Cerebellar nuclear complex (tissue), 1 donor: ENCODE data around the gene BUD31.

Experiments used
- DNase-seq, 2 experiments: peaks; one replicate each; lab custom pipeline; 2025; lab: John Stamatoyannopoulos, UW

The BUD31 gene

GRCh38 chr7:99433158-99433557, 24.4 kb downstream of the BUD31 start:
- no peak for DNase-seq

DNA sequence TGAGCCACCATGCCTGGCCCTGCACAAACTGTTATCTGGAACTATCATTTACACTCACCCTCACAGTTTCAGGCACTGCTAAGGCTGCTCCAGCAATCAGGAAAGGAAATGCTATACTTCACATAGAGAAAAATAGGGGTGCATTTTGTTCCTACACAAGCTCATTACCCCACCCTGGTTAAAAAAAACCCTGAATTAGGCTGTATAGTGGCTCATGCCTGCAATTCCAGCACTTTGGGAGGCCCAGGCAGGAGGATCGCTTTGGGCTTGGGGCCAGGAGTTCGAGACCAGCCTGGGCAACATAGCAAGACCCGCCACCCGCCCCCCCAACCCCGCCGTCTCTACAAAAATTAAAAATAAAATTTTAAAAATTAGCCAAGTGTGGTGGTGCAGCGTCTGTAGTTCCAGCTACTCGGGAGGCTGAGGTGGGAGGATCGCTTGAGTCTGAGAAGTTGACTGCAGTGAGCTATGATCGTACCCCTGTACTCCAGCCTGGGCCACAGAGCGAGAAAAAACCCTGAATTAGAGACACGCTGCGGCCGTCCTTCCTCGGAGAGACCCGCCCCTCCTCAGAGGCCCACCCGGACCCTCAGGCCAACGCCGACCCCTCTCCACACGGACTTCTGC, 29.3 kb downstream of the BUD31 start:
- DNase-seq, result no peak

DNA sequence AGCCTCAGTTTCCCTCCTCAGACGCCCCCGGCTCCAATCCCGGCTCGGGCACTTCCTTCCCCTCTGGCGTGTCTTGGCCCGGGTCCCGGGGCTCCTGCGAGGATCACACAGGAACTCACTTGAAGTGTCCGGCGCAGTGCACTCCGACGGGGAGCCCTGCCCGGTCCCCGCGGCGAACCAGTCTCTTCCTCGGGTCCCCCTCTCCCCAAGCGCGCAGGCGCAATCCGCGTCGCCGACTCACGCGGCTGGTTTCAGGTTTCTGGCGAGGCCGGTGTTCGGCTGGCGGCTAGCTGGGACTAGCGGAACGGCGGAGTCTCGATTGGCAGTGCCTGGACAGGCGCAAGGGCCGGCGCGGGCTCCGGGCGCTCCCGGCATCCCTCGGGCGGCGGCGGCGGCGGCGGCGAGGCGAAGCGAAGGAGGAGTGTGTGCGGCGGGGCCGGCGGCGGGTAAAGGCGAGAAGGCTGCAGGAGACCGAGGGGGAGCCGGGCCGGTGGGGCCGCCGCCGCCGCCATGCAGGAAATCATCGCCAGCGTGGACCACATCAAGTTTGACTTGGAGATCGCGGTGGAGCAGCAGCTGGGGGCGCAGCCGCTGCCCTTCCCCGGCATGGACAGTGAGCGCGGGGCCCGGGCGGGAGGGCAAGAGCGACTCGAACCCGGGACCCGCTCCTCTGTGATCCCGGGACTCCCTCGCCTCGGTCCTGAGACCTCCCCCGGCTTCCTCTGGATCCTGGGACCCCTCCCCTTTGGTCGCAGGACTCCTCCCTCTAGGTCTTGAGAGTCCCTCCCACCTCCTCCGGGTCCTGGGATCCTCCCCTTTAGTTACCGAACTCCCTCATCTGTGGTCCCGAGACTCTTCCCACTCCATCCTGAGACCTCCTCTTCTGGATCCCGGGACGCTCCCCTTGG, 30.1 kb downstream of the BUD31 start, which contains the start of the genes CPSF4 and PTCD1:
Gene CPSF4 (plus strand): TSS at position 371 of the 908 bp plus-strand sequence. CDS start 140 bp downstream, at position 511.
Gene PTCD1 (minus strand): TSS at position 226 of the 908 bp plus-strand sequence. CDS start 3,556 bp downstream, outside the sequence.
- DNase-seq, result peak; percentile 55 to 77

GRCh38 chr7:99440195-99440594, 31.4 kb downstream of the BUD31 start:
- no peak for DNase-seq

DNA sequence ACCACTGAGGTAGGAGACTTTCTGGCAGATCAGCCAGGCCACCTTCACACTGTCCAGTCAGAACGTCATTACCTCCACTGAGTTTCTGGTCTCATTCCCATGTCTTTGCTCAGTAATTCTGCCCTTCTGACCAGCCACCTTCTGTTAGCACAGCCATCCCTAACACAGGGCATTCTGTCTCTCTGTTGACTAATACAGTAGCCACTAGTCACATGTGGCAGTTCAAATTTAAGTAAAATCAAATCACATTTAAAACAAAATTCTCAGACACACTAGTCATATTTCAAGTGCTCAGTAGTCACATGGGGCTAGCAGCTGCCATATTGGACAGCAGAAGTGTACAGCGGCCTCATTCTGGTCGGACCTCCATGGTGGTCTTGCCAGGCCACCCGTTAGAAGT, 37.3 kb downstream of the BUD31 start:
- no peak for DNase-seq

GRCh38 chr7:99447943-99448342, 39.2 kb downstream of the BUD31 start:
- DNase-seq, result no peak

- no peak for DNase-seq
Observed at GRCh38 chr7:99448855-99449254, 40.1 kb downstream of the BUD31 start.

DNA sequence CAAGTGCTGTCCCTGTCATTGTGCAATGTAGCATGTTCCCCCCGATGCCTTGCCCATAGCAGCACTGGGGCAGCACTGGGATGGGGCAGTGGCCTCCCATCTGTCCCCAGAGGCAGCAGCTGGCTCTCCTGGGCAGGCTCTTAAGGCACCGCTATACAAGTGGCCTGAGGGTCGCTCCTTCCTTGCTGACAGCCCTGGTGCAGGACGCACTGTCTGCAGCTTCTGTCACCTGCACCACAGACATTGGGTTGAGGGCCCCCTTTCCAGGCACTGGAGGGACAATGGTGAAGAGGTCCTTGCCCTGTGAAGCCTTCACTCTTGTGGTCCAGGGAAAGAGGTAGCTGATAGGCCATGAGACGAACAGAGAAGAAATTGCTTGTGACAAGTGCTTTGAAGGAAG, 40.6 kb downstream of the BUD31 start:
- no peak for DNase-seq

DNA sequence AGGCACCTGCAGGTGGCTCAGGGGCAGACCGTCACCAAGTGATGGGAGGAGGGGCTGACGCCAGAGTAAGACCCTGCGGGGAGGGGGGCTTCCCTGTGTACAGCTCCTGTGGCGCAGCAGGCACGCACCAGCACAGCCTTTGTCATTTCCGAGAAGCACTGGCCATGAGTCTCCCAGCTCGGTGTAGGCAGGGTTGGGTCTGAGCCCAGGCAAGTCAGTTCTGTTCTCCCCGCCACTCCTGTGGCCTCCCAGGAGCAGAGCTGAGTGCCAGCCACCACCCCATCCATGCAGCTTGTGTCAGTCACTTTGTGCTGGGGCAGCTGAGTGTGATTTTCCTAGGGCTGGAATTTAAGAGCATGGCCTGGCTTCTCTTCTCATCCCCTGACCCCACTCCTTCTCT, 43.2 kb downstream of the BUD31 start:
- DNase-seq, result no peak

DNA sequence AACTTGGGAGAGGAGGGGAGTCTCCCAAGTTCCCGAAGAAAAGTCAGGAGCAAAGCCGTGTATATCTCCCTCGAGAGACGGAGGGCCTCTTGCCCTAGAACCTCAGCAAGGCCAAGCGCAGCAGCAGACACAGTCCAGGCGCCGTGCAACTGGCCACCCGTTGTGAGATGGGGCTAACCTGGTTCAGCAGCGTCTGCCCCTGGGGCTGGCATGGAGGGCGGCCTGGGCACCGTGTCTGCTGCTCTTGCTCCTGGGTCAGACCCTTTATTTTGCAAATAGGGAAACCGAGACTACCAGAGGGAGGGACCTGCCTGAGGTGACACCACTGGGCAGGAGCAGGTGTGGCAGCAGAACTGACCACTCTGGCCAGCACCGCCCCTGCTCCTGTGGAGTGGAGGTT, 43.8 kb downstream of the BUD31 start:
- DNase-seq, result no peak

DNA sequence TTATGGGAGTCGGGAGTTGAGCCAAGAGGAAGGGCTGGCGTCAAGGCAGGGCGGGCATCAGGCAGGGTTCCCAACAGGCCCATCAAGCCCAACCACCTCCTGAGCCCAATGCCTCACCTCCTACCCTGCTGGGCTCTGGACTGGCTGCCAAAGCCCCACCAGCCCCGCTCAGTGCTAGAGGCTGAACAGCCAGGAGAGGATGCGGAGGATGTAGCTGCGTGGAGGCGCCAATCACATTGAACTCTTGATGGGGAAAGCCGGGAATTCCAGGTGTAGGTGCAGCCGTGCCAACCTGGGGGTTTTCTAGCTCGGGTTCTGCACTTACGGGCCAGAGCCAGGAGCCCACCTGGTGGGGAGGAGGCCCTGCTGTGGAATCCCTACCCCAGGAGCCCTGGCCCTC, 44.3 kb downstream of the BUD31 start:
- DNase-seq, result no peak

GRCh38 chr7:99455874-99456273, 47.1 kb downstream of the BUD31 start:
- no peak for DNase-seq

DNA sequence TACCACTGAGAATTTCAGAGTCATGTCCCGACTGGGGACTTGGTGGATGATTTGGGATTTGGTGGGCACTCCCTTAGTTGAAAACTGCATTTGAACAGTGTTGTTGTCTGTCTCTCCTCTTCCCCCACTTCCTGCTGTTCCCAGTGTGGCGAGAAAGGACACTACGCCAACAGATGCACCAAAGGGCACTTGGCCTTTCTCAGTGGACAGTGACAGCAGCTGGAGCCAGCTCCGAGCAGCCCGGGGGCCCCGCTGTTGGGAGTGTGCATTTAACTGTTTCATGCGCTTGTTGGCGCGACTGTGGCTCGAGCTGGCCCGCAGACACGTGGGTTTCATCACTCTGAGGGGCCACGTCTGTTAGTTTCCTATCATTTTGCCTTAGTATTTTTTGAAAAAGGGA, 47.5 kb downstream of the BUD31 start:
- no peak for DNase-seq

DNA sequence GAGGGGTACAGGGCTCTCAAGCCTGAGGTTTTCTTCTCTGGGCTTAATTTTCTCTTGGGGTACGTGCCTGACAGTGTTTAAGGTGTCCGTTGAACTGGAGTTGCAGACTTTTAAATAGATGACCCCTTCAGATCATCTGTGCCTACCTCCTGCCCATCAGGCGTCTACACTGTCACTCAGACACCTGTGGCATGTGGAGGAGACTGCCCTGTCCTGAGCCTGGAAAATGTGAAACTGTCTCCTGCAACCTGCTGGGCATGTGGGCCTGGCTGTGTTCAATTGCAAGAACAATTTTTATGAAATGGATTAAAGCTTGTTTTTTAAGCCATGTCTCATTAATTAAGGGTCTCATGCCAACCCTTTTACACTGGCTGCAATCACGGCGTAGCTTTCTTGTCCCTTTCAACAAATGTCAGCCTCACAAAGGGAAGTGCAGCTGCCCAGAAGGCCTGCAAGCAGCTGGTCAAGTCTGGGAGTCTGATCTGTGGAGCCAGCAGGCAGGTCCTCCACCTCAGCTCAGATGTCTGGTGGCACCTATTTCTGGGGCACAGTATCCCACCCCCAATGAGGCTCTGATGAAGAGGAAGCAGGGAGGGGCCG, 48.4 kb downstream of the BUD31 start:
- no peak for DNase-seq

DNA sequence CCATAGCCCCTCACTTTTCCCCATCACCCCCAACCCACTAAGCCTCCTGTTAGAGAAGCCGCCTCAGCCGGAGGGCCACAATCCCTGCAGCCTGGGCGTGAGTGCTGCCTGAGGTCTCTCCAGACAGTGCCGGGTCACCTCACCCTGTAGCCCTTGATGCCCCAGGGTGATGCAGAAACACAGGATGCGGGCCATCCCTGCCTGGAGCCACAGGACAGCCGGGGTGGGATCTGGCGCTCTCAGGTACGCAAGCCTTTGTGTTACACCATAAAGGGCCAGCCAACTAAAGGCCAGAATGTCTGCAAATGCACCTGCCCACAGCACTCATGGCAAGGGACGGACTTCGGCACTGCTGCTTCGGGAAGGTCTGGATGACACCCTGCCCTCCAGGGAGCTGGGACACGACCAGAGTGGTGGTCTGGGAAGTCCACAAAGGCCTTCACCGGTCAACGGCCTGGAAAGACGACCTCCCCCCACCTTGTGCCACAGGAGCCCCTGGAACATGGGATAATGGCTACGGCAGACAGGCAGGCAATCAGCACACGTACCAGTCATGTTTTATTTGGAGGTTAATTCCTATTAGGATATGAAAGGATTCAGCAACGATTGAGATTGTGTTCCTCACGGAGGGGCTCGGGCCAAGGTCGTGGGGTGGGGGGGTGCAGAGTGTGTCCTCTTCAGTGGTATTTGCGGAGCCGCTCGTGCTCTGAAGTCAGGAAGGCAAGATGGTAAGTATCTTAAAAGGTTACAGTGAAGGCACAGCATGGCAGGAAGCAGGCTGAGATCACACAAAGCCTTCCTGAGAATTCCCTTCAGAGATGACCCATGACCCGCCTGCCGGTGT, 49.1 kb downstream of the BUD31 start:
- DNase-seq, result no peak

DNA sequence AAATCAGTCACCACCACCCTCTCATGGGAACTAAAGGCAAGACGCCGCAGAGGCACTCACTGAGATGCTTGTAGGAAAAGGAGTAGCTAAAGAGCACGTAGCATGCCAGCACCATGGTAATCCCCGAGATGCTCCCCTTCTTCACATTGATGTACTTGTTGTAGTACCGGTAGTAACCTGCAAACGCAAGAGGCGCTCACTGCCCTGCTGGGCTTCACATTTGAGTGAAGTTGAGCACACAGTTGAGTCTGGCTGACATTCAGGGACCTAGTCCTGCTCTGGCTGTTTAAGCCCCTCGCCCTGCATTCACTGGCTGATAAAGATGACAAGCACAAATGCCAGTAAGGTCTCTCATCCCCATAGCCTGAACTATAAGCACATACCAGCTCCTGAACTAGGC, 50.3 kb downstream of the BUD31 start:
- DNase-seq, result no peak

DNA sequence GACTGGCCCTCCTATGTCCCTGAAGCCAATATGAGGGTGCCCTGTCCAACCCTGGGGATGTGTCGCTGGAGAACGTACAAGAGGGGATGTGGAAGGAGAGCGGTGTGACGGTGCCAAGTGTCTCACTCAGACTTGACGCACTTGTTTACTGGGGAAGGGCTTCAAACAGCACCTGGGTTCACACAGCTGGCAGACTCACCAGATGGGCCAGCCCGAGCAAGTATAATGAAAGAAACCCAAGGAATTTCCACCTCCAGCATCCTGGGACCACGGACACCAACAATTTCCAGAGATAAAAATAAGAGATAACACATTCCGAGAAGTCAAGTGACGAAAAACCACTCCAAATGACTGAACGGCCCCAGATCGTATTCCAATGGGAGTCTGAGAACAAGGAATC, 51.9 kb downstream of the BUD31 start:
- no peak for DNase-seq

DNA sequence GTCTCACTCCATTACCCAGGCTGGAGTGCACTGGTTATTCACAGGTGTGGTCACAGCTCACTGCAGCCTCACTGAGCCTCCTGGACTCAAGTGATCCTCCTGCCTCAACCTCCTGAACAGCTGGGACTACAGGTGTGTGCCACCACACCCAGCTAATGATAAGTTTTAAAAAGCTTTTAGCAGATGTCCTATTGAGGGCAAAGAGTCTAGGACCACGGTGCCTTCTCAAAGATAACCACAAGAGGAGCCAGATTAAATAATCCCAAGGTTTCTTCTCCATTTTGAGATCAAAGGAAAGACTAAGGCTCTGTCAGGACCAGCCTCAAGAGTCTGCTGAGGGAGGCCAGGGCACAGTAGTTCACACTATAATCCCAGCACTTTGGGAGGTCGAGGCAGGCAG, 52.5 kb downstream of the BUD31 start:
- DNase-seq, result no peak

- no peak for DNase-seq
Observed at GRCh38 chr7:99465421-99465768, 56.6 kb downstream of the BUD31 start.

DNA sequence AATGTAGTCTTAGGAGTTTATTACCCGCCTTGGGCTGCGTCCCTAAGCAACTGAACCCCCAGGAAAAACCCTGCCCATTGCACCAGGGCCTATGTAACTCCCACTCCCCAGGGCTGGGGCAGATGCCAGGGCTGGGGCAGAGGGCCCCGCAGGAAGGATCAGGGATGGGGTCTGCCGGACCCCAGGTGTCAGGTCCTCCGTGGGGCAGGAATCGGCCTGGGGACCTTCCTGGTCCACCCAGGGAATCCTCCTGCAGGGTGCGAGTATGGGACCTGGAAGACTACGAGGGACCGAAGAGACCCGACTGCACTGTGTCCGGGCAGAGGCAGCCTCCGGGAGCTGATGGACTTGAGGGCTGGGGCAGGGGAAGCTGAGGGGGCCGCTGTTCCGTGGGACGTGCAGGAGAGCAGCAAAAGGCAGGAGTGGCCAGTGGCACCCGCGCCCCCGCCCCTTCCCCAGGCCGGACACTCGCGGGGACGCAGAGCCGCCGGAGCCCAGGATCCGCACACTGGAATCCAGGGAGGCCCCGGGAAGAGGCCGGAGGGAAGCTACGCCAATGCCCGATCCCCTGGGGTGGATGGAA, 59.7 kb downstream of the BUD31 start:
- no peak for DNase-seq
